Hindlimb muscle (tissue), 1 donor: ENCODE results near the gene CLCF1. TPM values are rescaled to one million over a fixed set of nuclear protein-coding genes. Genes with fewer than 3 reads are reported as not detected.
A peak's percentile ranks its signal among the peaks of the same experiment; 100 is the strongest.

Source experiments
- DNase-seq: peaks from one replicate; pipeline ENCODE4 v3.0.0-alpha.2; 2013
- polyA plus RNA-seq: library from polyadenylated mRNA; unstranded; fragments of 120-200 nt; gene quantifications from one replicate; pipeline ENCODE4 v1.2.1, GENCODE V29; 2013; ENCODE audit not compliant: insufficient read length

CLCF1 gene
- 3.6 TPM for polyA plus RNA-seq

DNA sequence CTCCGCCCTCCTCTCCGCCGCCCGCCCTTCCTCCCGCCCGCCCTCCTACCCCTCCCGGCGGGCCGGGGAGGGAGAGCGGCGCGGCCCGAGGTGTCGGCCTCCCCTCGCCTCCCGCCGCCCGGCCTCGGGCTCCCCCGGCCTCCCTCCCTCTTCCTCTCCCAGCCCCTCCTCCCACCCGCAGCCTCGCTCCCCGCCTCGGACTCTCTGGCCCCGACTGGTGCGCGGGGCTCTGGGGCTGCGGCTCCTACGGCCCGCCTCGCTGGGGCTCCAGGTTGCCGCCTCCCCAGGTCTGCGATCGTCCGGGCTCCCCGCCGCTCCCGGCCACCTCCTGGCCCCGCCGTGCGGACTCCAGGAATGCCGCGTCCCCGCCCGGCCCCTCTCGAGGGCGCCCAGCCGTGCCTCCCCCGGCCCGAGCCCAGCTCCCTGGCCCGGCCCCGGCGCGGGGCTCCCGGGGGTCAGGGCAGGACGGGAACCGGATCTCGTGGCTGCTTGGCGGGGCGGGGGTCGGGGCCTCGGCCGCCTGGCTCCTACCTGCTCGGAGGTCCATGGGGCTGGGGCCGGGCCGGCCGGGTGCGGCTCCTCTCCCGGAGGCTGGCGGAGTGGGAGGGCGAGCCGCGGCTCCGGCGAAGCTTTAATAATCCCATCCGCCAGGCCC, at the start of gene CLCF1:
TSS of gene CLCF1 (minus strand) at position 606 of the 655 bp plus-strand sequence. CDS start at position 547, 59 bp downstream.
- peak; percentile 68 for DNase-seq

DNA sequence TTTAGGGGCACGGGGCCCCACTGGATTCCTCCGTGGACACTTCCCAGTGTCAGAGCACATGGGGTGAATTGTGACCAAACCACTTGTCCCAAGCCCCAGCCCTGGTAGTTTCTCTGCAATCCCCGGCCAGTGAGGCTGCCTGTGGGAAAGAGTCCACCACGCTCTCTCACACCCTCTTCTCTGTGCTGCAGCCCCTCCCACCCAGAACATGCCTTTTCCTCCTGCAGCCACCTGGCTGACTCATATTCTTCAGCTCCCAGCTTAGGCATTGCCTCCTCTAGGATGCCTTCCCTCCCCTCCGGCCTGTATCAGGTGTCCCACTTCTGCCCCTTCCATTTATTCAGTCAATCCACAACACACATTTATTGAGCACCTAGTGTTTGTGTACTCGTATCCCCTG, 49.5 kb upstream of the CLCF1 start:
- no peak for DNase-seq

DNA sequence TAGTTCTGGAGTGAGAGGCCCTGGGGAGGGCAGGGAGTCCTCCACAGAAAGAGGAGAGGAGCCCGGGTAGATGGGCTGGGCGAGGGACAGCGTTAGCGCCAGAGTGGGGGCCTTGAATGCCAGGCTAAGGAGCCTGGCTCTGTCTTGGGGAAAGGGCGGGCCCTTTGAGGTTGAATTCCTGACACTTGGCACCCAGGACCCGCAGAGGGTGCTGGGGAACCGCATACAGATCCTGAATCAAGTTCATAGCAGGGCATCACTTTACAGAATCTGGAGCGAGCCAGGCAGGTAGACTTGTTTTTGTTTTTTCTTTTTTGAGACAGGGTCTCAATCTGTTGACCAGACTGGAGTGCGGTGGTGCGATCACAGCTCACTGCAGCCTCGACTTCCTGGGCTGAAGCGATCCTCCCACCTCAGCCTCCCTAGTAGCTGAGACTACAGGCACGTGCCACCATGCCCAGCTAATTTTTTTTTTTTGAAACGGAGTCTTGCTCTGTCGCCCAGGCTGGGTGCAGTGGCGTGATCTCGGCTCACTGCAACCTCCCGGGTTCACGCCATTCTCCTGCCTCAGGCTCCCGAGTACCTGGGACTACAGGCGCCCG, 48.1 kb upstream of the CLCF1 start:
- no peak for DNase-seq

GRCh38 chr11:67420646-67421429, 47.4 kb upstream of the CLCF1 start:
- peak; percentile 91 for DNase-seq

GRCh38 chr11:67420147-67420645, 46.8 kb upstream of the CLCF1 start:
- DNase-seq = no peak

GRCh38 chr11:67419325-67420049, 46.1 kb upstream of the CLCF1 start:
- DNase-seq = no peak

DNA sequence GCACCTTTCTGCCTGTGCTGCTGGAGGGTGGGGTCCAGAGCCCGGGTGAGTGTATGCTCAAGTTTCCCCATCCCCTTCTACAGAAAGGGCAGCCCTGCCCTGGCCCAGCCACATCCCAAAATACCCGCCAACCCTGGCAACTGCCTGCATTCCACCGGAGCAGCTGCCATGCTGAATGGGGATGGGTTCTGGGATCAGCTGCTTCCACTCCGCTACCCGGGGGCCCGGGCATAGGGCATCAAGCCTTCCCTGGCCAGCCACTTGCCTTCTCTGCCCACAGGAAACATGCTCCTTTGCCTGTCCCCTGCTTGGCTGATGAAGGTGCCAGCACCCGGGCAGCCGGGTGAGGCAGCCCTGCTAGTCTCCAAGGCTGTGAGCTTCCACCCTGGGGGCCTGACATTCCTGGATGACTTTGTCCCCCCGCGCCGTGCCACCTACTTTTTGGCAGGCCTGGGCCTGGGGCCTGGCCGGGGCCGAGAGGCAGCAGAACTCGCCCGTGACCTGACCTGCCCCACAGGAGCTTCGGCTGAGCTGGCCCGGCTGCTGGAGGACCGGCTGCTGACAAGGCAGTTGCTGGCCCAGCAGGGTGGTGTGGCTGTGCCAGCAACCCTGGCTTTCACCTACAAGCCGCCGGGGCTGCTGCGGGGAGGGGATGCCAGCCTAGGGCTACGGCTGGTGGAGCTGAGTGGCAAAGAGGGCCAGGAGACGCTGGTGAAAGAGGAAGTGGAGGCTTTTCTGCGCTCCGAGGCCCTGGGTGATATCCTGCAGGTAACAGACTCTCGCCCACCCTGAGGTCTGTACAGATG, 45.3 kb upstream of the CLCF1 start:
- DNase-seq = no peak

DNA sequence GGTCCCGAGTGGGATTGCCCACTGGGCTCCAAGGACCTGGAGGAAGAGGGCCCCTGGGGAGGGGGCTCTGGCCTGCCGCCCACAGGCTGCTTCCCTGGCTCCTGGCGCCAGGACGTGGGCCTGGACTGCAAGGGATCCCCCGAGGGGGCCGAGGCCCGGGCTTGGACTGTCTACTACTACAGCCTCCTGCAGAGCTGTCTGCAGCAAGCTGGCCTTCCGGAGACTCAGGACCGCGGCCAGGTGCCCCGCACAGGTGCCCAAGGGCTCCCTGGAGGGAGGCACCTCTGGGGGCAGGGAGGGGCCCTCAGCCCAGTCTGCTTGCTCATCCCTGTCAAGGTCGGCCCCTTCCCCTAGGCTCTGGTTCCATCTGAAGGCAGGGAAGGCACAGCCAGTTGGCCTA, 44.0 kb upstream of the CLCF1 start:
- DNase-seq = no peak

DNA sequence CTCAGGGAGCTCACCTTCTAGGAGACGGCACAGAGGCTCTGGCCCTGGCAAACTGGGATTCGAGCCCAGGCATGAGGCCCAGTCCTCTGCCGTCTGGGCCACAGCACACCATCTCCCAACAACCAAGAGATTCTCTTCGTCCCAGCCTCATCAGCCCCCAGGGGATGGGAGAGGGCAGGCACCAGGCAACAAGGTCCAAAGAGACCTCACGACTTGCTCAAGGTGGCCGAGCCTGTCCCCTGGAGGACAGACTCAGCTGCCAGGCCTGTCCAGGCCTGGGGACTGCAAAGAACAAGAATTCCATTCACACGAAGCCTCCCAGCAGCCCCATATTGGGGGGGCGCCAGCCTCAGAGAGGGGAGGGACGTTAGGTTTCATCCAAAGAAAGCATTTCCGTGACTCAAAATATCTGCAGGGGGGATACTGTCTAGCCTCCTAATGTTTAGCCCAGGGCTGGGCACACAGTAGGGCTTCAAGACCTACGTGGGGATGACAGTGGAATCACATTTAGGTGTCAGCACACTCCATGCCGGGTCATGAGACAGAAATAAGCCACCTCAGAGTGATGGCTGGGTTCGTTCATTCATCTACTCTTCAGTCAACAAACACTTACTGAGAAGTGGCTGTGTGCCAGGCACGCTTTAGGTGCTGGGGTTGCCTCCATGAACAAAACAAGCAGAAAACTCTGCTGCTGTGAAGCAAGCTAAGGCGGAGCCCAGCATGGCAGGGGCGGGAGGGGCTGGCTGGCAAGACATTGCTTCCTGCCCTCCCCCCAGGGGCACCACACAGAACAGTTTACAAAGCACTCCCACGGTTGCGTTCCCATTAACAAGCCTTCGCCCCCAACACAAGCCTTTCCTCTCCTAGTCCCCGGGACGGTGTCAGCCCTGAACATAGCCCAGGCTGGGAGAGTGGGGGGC, 43.3 kb upstream of the CLCF1 start:
- DNase-seq = no peak

- no peak for DNase-seq
Measured at GRCh38 chr11:67415501-67416304, 42.3 kb upstream of the CLCF1 start, which contains the start of gene CARNS1. Gene CARNS1 (plus strand): TSS chr11:67415678. CDS start chr11:67416200, 522 bp downstream.

GRCh38 chr11:67413266-67413849, 40.0 kb upstream of the CLCF1 start:
- no peak for DNase-seq

DNA sequence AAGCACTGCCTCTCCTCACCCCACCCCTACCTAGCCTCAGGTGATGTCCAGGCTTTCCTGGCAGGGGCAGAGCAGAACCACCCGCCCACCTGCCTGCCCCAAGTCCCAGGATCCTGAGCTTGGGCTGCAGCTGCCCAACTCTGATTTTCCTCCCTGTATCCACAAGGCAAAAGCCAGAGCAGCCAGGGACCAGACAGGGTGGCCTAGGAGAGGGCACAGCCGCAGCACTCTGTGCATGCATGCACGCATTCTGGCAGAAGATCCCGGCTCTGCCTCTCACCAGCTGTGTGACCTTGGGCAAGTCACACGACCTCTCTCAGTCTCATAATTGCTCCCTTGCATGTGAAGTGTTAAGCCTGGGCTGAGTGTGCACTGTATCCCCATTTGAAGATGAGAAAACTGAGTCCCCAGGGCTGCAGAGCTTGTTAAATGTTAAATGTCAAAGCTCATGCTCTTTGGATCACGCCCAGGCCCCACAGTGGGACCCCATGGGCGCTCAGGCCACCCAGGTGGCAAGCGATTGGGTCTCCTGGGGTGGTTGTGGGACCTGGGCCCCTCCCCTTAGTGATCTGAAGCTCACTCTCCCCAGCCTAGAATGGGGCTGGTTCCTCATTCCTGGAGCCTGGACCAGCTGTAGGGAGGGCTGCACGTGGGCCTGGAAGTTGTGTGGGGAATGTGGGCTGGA, 39.2 kb upstream of the CLCF1 start:
- DNase-seq = no peak

DNA sequence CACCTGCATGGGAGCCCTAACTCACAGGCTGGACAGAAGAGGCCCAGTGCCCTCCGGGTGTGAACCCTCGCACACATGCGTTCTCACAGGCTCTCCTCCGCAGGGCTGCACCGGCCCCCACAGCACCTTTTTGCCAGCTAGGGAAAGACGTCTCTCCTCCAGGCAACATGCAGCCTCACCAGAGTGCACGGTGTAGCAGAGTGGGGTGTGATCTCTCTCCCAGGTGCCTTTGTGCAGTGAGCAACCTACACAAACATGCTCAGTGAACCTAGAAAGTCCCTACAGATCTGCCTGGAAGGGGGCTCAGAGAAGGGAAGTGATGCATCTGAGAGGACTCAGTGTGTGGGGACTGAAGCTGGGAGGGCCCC, 38.4 kb upstream of the CLCF1 start:
- DNase-seq = no peak

DNA sequence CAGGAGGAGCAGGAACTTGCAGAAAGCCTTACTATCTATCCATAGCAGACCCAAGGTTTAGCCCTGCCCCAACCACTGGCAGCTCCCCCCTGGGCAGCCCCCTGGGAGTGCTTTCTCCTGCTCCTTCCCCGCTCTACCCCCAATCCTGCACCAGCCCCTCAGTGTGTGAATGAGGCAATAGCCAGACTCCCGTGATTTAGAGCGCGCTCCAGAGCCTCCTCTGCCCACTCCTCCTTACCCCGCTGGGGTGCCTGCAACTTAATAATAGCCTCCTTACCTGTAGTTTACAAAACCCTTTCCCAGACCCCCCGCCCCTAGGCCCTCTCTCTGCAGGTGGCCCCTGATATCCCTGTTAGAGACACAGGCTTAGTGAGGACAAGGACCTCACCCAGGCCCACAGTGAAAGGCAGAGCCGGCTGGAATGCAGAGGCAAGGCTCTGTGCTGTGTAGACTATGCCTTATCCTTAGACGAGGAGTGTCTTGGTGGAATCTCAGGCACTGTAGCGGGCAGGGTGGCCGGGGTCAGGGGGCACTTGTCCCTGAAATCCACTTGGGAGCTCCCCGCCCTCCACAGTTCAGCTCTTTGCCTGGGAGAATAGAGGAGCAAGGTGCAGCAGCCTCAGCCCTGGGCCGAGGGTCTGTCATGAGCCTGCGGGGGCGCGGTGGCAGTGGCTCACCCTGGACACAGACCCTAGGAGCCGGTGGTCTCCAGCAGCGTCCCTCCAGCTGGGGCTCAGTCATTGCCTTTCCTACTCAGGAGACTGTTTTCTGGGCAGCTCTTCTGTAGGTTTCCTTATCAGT, 37.8 kb upstream of the CLCF1 start:
- DNase-seq = no peak

DNA sequence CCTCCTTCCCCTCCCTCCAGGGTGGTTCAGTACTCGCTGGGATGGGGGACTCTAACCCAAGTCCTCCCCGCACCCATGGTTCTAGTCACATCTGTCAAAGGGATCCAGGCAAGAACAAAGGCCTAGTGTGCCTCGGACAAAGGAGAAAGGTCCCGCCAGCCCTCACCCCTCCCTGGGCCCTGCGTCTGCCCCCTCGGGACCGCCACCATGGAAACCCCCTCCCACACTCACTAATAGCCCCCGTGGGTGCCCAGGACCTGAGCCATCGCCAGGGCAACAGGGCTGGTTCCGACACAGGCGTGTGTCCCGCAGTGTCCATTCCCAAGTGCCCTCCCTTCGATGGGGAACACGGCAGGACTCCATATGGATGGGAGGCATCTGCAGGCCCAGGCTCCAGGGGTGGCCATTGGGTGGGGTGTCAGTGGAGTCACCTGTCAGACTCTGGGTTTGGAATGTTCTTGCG, 37.0 kb upstream of the CLCF1 start:
- DNase-seq = no peak

DNA sequence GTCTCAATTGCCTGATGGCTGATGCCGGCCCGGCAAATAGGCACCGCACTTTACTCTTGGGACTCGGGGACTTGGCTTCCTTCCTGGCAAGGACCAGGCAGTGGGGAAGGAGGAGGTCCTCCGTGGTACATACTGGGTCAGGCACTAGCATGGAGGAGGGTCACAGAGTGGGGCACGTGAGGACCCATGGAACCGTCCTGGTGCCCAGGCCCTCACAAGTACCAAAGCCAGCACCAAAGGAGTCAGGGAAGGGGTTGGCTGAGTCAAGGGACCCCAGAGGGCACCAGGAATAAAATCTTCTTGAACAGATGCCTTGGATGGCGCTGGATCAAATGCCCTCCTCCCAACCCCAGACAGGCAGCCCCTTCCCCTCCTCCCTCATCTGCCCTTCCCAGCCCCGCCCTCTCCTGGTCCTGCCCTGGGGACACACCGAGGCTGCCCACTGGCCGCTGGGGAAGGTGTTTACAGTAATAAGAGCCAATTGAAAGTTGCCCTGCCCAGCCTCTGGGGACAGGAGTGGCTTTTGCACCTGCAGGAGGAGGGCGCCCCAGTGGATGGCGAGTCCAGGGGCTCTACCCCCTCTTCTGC, 36.5 kb upstream of the CLCF1 start:
- no peak for DNase-seq

- DNase-seq = no peak
Measured at GRCh38 chr11:67409261-67409666, 35.9 kb upstream of the CLCF1 start.
